ENCODE measurements around the gene ZNF423. TPM values are rescaled to one million over a fixed set of nuclear protein-coding genes. Genes with fewer than 3 reads are reported as not detected.

Gene ZNF423
- total RNA-seq, 2 donors from 2014 or later = 4.7 to 7.3 TPM

DNA sequence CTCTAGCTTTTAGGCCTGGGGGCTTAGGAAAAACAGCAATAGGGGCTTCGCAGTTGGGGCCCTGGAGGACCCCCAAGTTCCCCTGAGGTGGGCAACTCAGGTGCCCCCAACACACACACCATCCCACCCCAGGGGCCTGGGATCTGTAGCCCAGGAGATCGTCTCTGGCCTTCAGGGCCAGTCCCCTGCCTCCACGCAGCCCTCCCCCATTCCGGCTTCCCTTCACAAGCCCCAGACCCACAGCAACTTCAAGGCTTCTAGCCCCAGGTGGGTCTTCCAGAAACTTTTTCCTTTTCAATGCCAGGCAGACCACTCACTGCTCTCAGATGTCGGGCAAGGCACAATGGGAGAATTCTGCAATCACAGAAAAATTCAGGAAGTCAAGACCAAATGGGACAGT is 402.9 kb downstream of the ZNF423 start:
- DNase-seq = no peak
- H3K9me3 ChIP-seq = no peaks in the 10 kb centered on the region

DNA sequence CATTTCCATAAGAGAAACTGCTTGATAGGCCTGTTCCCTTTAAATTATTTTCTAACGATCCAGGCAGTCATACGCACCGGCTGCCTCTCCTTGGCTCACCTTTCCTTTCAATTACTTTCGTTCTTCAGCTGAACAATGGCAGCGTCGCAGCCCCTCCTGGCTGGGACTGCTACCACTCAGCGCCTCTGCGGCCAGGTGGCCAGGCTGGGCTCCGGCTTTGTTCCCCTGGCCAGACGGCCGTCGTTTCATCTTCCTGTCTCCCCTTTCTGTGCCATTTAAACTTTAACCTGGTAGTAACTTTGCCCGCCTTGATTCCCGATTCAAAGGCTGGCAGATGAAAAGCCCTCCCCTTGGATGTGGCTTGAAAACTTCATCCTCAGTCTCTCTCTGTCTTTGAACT is 403.3 kb downstream of the ZNF423 start:
- intact Hi-C loops (cut with DNase I) = no loop called here
- Histone ChIP-seq H3K9ac (ENCODE audit: low read depth in 2 of 2, low read length in 2 of 2) (no peak overlapping the region), H3K27me3 (no peaks in the 10 kb centered on the region), H3K4me1 (no peaks in the 10 kb centered on the region), H3K36me3 (no peaks in the 10 kb centered on the region), H3K27ac (no peak overlapping the region), H3K4me3 (no peak overlapping the region), H3K9me3 (no peaks in the 10 kb centered on the region)
- no peak for DNase-seq
- TF ChIP-seq, protein P1, sequence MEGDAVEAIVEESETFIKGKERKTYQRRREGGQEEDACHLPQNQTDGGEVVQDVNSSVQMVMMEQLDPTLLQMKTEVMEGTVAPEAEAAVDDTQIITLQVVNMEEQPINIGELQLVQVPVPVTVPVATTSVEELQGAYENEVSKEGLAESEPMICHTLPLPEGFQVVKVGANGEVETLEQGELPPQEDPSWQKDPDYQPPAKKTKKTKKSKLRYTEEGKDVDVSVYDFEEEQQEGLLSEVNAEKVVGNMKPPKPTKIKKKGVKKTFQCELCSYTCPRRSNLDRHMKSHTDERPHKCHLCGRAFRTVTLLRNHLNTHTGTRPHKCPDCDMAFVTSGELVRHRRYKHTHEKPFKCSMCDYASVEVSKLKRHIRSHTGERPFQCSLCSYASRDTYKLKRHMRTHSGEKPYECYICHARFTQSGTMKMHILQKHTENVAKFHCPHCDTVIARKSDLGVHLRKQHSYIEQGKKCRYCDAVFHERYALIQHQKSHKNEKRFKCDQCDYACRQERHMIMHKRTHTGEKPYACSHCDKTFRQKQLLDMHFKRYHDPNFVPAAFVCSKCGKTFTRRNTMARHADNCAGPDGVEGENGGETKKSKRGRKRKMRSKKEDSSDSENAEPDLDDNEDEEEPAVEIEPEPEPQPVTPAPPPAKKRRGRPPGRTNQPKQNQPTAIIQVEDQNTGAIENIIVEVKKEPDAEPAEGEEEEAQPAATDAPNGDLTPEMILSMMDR (IDR thresholded peaks at IDR 0.05) = no peak

More for the DNA sequence above, 402.9 kb downstream of the ZNF423 start:
- Histone ChIP-seq H3K4me3 (no peak overlapping the region), H3K4me1 (no peaks in the 10 kb centered on the region), H3K9ac (ENCODE audit: low read depth in 2 of 2, low read length in 2 of 2) (no peak overlapping the region), H3K27me3 (no peaks in the 10 kb centered on the region), H3K36me3 (no peaks in the 10 kb centered on the region), H3K27ac (no peak overlapping the region)
- TF ChIP-seq, protein P1 (IDR thresholded peaks at IDR 0.05) = no peak
- intact Hi-C loops (cut with DNase I) = no loop called here

DNA sequence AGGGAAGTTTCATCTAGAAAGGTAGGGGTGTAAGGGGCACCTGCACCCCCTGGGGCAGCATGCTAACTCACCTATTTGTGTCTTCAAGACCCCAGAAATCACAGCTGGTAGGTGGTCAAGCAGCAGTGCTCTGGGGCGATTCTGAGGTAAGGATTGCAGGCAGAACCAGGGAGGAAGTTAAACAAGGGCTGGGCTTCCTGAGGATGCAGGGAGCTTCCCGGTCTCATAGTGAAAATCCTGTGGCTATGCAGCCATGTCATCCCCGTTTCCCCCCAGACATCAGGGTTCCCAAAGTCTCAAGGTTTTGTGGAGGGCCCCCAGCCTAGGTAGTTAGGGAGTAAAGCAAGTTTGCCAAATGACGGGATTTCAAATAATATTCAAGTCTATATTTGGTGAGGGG is 403.8 kb downstream of the ZNF423 start:
- DNase-seq = no peak
- no peak overlapping the region for H3K27ac ChIP-seq
- H3K36me3 ChIP-seq = no peaks in the 10 kb centered on the region
- TF ChIP-seq, protein P1 (IDR thresholded peaks at IDR 0.05) = no peak
- H3K27me3 ChIP-seq = no peaks in the 10 kb centered on the region
- no peak overlapping the region for H3K9ac ChIP-seq (ENCODE audit: low read depth in 2 of 2, low read length in 2 of 2)
- H3K9me3 ChIP-seq = no peaks in the 10 kb centered on the region
- intact Hi-C loops (cut with DNase I) = no loop called here
- no peaks in the 10 kb centered on the region for H3K4me1 ChIP-seq
- no peak overlapping the region for H3K4me3 ChIP-seq

DNA sequence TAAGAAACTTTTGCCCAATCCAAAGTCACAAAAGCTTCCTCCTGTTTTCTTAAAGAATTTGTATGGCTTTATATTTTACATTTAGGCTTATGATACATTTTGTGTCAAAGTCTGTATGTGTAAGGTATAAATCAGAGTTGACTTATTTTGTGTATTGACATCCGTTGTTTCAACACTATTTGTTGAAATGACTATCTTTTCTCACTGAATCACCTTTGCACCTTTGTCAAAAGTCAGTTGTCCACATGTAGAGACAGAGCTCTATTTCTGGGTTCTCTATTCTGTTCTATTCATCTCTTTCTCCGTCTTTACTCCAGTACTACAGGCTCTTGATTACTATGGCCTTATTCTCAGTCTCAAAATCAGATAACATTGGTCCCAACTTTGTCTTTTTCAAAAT is 409.1 kb downstream of the ZNF423 start:
- no peaks in the 10 kb centered on the region for H3K4me1 ChIP-seq
- H3K4me3 ChIP-seq = no peak overlapping the region
- TF ChIP-seq, protein P1 (IDR thresholded peaks at IDR 0.05) = no peak
- no peak overlapping the region for H3K27ac ChIP-seq
- no peaks in the 10 kb centered on the region for H3K27me3 ChIP-seq
- no peaks in the 10 kb centered on the region for H3K9me3 ChIP-seq
- intact Hi-C loops (cut with DNase I) = no loop called here
- H3K36me3 ChIP-seq = no peaks in the 10 kb centered on the region
- no peak overlapping the region for H3K9ac ChIP-seq (ENCODE audit: low read depth in 2 of 2, low read length in 2 of 2)
- no peak for DNase-seq

DNA sequence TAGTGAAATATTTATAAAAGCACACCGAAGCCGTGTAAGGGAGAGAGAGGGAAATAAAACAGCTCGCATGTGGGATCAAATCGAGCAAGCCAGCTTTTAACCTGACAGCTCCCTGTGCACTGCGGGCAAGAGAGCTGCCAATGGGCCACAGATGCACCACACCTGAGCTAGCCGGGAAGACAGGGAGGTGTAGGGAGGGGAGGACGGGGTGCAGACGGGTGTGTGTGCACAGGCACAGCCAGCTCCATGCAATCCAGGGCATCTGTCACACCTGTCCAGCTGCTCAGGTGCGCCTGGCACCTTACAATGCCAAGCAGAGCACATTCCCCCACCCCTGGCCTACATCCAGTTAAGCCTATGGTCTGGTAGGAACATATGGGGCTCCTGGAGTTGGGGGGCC is 412.3 kb downstream of the ZNF423 start:
- Histone ChIP-seq H3K4me1 (no peaks in the 10 kb centered on the region), H3K27me3 (no peaks in the 10 kb centered on the region), H3K9me3 (no peaks in the 10 kb centered on the region), H3K27ac (no peak overlapping the region), H3K36me3 (no peaks in the 10 kb centered on the region), H3K9ac (ENCODE audit: low read depth in 2 of 2, low read length in 2 of 2) (no peak overlapping the region), H3K4me3 (no peak overlapping the region)
- no peak for DNase-seq
- intact Hi-C loops (cut with DNase I) = no loop called here
- TF ChIP-seq, protein P1 (IDR thresholded peaks at IDR 0.05) = no peak

DNA sequence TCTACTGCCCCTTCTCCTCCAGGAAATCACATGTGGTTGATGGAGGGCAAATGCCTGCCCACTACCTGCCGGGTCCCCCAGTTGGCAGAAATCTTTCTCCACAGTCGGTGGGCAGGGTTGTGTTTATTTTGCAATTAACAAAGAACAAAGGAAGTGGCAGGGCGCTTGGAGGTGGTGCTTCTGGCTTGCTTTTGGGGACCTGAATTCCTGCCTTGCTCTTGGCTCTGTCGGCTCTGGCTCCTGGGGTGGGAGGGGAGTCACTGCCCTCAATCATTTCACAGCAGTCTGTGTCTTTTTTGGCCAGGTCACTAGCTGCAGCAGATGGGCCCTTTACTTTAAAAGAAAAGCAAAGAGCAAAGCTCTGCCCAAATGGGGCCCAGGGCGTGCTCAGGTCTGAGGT is 413.1 kb downstream of the ZNF423 start:
- no peak overlapping the region for H3K4me3 ChIP-seq
- TF ChIP-seq, protein P1 (IDR thresholded peaks at IDR 0.05) = no peak
- H3K27ac ChIP-seq = no peak overlapping the region
- no peaks in the 10 kb centered on the region for H3K4me1 ChIP-seq
- H3K27me3 ChIP-seq = no peaks in the 10 kb centered on the region
- H3K9ac ChIP-seq (ENCODE audit: low read depth in 2 of 2, low read length in 2 of 2) = no peak overlapping the region
- DNase-seq = no peak
- intact Hi-C loops (cut with DNase I) = no loop called here
- no peaks in the 10 kb centered on the region for H3K9me3 ChIP-seq
- no peaks in the 10 kb centered on the region for H3K36me3 ChIP-seq
